Posterior vena cava (tissue), 2 donors: ENCODE measurements around the gene SYNE3. TPM values are rescaled to one million over a fixed set of nuclear protein-coding genes. Genes with fewer than 3 reads are reported as not detected.

ENCODE experiments used
- DNase-seq: peaks from one replicate; pipeline ENCODE4 v3.0.0-alpha.2; 2020; ENCODE audit warnings: low spot score
- intact Hi-C, 2 donors: fragments of 100-400 bp; cut with DNase I; formaldehyde crosslinking; loops; one replicate each; pipeline versions ENCODE4 v1.14.1 to v1.14.2; 2022 to 2023
- total RNA-seq, 2 donors: library from RNA; stranded (reverse); fragmentation: NEBNext Ultra II Directional; extraction: Animal tissue kit (Norgen Biotek cat#: 25700); gene quantifications; one replicate each; pipeline ENCODE4 v1.2.1, GENCODE V29; 2021
- donor health status: DM: yes; HTN: yes; CAD: no.
- donor health status: DM: yes; HTN: yes; CAD: no.

Gene SYNE3
- total RNA-seq, 2 donors from 2014 or later: 35.7 to 40.0 TPM

- intact Hi-C loops: no loop called here
- no peak for DNase-seq
Observed at GRCh38 chr14:95544588-95544987, 28.1 kb upstream of the SYNE3 start.

- intact Hi-C loops: no loop called here
- no peak for DNase-seq
Observed at GRCh38 chr14:95543021-95543420, 26.6 kb upstream of the SYNE3 start.

DNA sequence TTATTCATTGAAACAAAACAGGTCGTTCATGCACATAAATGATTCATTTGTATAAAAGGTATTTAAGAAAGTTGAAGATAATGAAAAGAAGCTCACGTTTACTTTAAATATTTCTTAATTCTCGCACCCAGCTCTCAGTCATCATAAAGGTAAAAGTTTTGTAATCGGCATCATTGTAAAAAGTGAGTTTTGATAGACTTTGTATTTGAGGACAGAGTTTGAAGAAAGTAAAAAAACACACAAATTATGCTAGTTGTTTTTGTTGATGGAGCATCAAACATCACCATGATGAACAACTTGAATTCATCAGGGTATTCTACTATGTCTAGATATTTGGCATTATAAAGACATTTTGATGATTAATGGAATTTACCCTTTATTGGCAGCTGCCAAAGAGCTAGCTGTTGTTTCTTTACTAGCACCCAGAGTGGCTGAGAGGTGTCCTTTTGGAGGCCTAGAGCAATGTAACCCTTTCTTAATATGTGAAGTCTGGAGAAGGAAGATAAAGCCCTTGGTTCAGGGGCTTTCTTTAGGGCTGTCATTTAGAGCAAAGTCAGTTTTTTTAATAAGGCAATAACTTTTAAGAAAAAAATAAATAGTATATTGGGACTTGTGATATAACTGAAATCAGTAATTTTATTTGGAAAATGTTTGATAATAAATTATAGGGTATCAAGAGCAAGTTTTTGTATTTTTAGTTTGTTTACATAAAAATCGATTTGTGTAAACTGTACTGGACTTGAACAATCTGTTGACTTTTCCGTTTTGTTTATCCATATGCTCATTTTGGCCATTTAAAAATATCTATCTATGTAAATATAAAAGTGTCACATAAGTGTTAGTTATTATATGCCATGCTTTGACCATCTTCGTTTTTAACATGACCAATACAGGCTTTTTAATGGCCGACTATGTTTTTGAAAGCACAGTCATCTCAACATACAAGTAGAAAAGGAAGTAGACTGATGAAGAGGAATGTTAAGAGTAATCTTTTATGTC is 25.8 kb upstream of the SYNE3 start:
- DNase-seq: no peak

DNA sequence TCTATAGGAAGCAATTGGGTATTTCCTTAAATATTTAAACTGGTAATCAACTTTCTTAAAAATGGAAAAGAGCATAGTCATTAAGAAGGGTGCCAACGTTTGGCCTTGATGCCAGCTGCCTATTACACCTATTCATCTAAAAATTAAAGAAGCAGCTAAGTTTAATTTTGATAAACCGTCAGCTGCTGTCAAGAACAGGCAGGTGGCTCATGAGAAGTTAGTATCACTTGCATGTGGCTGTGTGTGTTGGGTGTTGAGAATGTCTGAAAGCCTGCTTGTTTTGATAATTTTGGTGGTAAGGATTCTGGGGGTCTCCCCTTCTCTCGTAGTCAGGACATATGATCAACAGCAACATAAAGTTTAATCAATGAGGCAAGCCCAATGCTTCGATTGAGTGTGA is 24.9 kb upstream of the SYNE3 start:
- no peak for DNase-seq

More for the DNA sequence above, 25.8 kb upstream of the SYNE3 start:
- intact Hi-C loops: no loop called here

GRCh38 chr14:95540236-95540855 is 23.9 kb upstream of the SYNE3 start:
- intact Hi-C loops: no loop called here
- no peak for DNase-seq

More for the DNA sequence above, 24.9 kb upstream of the SYNE3 start:
- intact Hi-C loops: no loop called here

GRCh38 chr14:95538801-95539509 is 22.5 kb upstream of the SYNE3 start:
- no peak for DNase-seq
- intact Hi-C loops: no loop called here

DNA sequence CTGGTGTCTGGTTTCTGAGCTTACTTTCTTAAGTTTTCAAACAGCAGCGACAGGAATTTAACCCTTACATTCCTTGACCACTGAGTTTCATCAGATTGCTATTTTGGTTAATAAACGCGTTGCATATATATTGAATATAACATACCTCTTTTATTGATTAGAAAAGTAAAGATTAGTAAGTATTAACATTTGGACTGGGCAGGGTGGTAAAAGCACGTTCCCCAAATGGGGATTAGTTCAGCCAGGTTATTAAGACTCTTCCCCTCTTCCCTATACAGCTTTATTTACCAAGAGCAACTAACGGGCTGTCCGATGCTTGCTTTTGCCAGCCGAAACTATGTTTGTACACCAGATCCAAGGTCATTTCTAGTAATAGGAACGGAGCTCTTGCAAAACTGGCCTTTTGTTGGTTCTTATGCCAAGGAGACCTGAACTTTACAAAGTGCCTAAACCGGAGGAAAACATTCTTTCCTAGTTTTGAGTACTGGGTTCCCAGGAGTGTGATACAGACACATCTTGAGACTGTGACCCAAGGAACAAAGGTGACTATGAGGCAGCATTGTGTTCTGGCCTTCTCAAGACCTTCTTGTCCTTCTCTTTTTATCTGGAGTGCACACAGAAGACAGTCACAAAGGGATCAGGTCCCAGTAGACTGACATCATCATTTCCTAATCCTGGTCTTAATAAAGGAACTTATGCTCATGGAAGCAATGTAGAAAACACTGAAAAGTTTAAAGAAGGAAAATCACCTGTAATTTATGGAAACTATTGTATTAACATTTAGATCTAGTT is 21.0 kb upstream of the SYNE3 start:
- no peak for DNase-seq
- intact Hi-C loops: no loop called here

GRCh38 chr14:95536671-95537070 is 20.2 kb upstream of the SYNE3 start:
- DNase-seq: no peak
- intact Hi-C loops: no loop called here

- intact Hi-C loops: no loop called here
Observed at GRCh38 chr14:95536036-95536593, 19.7 kb upstream of the SYNE3 start.

GRCh38 chr14:95535226-95536021 is 19.0 kb upstream of the SYNE3 start:
- intact Hi-C loops: no loop called here

More at GRCh38 chr14:95536036-95536593, 19.7 kb upstream of the SYNE3 start:
- DNase-seq: no peak

GRCh38 chr14:95534299-95535225 is 18.1 kb upstream of the SYNE3 start, which contains the start of gene GLRX5:
Gene GLRX5 (plus strand): TSS chr14:95535050. CDS start chr14:95535090, 40 bp downstream.
- intact Hi-C loops: no loop called here
- peak; percentile 99 for DNase-seq

More at GRCh38 chr14:95535226-95536021, 19.0 kb upstream of the SYNE3 start:
- no peak for DNase-seq

DNA sequence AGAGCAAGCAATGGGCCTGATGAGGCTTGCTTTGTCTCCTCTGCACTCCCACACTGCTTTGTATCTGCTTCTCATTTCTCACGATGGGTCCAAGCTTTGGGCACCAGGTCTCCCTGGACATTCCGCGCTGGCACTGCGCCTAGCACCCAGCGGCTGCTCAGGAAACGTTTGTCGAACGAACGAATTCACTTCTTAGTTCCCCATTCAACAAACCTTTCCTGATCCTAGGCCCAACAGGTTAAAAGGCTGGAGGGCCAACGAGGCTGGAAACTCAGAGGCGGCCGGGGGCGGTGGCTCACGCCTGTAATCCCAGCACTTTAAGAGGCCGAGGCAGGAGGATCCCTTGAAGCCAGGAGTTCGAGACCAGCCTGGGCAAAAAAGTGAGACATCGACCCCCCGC is 17.4 kb upstream of the SYNE3 start:
- intact Hi-C loops: no loop called here
- no peak for DNase-seq

- intact Hi-C loops: no loop called here
- no peak for DNase-seq
Observed at GRCh38 chr14:95533391-95533821, 17.0 kb upstream of the SYNE3 start.

- intact Hi-C loops: no loop called here
Observed at GRCh38 chr14:95531969-95532368, 15.5 kb upstream of the SYNE3 start.

DNA sequence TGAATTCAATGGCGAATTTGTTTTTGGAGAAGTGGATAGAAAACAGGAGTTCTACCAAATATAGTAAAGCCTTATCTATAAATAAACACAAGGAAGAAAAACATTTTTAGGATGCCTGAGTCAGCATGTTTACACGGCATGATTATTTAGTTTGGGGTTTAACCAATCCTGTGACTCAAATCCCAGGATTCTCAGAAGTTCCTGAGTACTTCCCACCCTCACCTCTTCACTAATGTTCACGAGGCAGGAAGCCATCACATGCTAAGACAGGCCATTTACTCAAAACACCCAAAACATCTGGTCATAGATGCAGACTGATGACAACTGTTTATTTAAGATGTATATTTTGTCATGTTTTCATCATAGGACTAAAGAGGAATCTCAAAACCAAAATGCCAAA is 15.0 kb upstream of the SYNE3 start:
- no peak for DNase-seq
- intact Hi-C loops: no loop called here

More at GRCh38 chr14:95531969-95532368, 15.5 kb upstream of the SYNE3 start:
- DNase-seq: no peak

- DNase-seq: no peak
- intact Hi-C loops: no loop called here
Observed at GRCh38 chr14:95530473-95531276, 14.2 kb upstream of the SYNE3 start.
